KOPT-K1 (cell line): ENCODE results near the gene CCDC122.

Source experiments
- H3K27ac ChIP-seq: fragments of 200-600 bp; sonication (generic); 2 replicates; pipeline ENCODE4 v1.5.1; 2016; ENCODE audit warnings: antibody characterized with exemption, mild to moderate bottlenecking, low read depth, low read length; ENCODE audit not compliant: poor library complexity, severe bottlenecking
- H3K36me3 ChIP-seq: fragments of 200-600 bp; sonication (generic); 2 replicates; pipeline ENCODE4 v1.5.1; 2017; ENCODE audit warnings: antibody characterized with exemption, mild to moderate bottlenecking, low read length, moderate library complexity; ENCODE audit not compliant: insufficient read depth
- H3K9me3 ChIP-seq: fragments of 200-600 bp; sonication (generic); 2 replicates; pipeline ENCODE4 v1.5.1; 2017; ENCODE audit warnings: antibody characterized with exemption, low read length, mild to moderate bottlenecking; ENCODE audit not compliant: insufficient read depth, poor library complexity, severe bottlenecking

Gene CCDC122

DNA sequence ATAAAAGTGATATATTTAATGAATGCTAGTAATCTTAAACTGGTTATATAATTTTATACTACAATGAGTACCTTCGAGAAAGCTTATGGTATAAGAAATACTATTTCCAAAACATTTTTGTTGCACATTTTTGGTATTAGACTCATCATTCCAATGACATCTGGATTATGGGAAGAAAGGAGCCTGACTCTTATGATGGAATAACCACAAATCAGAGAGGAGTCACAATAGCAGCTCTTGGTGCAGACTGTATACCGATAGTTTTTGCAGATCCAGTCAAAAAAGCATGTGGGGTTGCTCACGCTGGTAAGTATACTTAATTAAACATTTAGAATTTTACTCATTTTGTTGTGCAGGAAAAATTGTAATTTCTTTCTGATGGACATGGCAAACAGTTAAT, 4.1 kb upstream of the CCDC122 start:
- Histone ChIP-seq H3K27ac (no peak overlapping the region), H3K9me3 (no peaks in the 10 kb centered on the region), H3K36me3 (no peaks in the 10 kb centered on the region)

DNA sequence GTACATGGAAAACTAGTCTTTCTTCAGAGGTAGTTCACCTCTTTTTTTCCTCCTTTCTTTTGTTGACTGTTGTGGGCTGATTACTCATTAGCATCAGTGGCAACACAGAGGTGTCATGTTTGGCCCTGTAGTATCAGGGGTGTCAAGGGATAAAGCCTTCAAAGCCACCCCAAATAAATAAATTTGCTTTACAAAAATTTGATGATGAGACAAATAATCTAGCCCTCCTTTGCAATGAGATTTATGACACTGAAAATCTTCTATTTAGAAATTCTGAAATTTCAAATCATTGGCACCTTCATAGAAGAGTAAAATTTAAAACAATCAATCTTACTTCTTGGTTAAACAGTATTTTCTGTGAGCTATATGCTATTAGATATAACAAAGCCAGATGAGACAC, 2.0 kb upstream of the CCDC122 start:
- H3K9me3 ChIP-seq = no peaks in the 10 kb centered on the region
- no peaks in the 10 kb centered on the region for H3K36me3 ChIP-seq
- H3K27ac ChIP-seq = no peak overlapping the region

DNA sequence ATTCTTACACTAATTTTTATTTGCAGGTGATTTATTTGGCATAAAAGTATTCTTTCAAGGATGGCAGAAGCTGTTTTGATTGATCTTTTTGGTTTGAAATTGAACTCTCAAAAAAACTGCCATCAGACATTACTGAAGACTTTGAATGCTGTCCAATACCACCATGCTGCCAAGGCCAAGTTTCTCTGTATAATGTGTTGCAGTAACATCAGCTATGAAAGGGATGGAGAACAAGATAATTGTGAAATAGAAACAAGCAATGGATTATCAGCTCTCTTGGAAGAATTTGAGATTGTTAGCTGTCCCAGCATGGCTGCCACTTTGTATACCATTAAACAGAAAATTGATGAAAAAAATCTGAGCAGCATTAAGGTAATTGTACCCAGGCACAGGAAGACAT, 1.4 kb upstream of the CCDC122 start:
- no peaks in the 10 kb centered on the region for H3K36me3 ChIP-seq
- no peaks in the 10 kb centered on the region for H3K9me3 ChIP-seq
- no peak overlapping the region for H3K27ac ChIP-seq

DNA sequence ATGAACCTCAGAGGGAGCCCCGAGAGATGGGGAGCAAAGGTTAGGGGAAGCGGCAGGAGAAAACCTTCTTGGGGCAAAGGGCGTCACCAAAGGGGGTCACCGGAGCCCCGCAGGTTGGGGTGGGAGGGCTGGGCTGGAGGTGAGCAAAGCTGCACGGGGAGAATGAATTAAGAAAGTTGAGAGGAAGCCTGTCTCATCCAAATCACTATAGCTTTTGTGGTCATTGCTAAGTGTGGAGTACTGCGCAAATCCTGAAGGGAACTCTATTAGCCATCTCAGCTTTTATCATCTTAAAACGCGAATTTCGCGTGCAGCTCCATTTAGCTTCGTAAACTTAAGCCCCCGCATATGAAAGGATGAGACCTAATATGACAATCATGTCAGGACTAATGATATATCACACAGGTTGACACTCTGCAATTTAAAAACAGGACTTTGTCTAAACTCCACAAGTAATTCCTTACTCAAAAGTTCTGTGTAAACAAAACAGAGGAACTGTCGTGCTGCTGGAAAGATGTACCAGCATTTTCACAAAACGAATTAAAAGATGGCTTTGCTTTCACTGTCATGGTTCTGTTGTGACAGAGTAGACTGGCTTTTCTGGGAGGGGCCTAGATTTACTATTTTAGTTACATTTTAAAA, 795 bp upstream of the CCDC122 start:
- H3K27ac ChIP-seq = no peak overlapping the region
- no peaks in the 10 kb centered on the region for H3K36me3 ChIP-seq
- H3K9me3 ChIP-seq = no peaks in the 10 kb centered on the region

DNA sequence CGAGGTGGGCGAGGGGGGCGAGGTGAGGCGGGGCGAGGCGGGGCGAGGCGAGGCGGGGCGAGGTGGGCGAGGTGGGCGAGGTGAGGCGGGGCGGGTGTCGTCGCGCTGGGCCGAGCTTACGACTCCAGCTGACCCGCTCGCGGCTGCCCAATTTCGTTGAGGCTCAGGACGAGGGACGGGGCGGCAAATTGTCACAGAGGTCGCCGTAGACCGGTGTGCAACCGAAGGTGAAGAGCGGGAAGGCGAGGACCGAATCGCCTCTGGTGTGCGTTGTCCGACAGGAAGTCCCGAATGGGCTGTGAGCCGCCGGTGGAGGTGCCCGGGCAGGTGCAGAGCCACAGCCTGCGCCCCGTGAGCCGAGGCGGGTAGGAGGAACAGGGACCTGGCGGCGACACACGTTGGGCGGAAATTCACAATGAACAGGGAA, 228 bp upstream of the CCDC122 start, which contains the start of gene LACC1:
LACC1 (plus strand) TSS at position 150 of the 427 bp plus-strand sequence. CDS start 1,082 bp downstream, outside the sequence.
- no peaks in the 10 kb centered on the region for H3K9me3 ChIP-seq
- no peak within 1 kb of the TSS for H3K27ac ChIP-seq
- no peaks in the 10 kb centered on the region for H3K36me3 ChIP-seq

DNA sequence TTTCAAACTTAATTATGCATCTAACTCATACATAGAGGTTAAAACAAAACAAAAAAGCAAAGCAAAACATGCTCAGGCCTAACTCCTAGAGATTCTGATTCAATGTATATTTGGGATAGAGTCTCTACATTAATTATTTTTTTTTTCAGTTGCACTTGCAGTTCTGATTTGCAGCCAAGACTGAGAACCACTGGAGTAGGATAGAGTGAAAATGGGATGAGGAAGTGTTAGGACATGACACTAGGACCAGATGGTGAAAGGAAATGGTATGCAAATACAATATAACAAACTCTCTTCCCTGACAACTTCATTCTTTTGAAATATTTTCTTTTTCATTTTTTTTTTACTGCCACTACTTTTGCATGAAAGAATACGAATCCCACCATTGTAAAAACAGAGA, 1.8 kb downstream of the CCDC122 start:
- no peak overlapping the region for H3K27ac ChIP-seq

DNA sequence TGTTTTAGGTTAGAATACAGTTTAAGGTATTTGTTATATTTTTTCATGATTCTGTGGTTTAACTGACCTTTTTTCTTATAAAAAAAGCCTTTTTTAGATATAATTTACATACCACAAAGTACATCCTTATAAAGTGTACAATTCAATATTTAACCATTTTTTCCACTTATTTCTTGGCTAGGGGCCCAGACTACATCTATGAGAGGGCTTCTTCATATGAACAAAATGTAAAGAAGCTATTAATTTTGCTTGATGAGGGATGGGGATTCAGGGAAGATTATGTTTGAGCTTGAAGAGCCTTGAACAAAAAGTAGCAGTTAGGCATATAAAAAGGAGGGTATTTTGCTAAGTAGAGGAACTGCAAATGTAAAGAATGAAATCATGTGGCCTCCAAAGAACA, 2.2 kb downstream of the CCDC122 start:
- Histone ChIP-seq H3K36me3 (no peaks in the 10 kb centered on the region), H3K9me3 (no peaks in the 10 kb centered on the region), H3K27ac (no peak overlapping the region)

More for the DNA sequence above, 1.8 kb downstream of the CCDC122 start:
- H3K36me3 ChIP-seq = no peaks in the 10 kb centered on the region
- no peaks in the 10 kb centered on the region for H3K9me3 ChIP-seq

DNA sequence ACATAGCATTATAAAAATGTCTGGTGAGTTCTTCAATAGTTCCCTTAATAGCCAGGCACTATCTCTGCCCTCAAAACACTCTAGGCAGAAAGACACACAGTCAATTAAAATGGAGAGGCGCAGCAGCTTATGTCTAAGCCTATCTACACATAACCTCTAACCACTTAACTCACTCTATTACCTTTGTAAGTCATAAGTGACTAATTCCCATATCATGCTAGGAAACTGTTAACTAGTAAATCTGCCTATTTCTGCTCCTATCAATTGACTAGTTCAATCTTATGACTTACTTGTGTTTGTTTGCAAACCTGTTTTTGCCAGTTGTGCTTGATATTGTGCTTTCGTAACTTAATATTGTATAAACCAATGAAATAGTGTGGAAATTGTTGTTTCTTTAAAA, 3.2 kb downstream of the CCDC122 start:
- no peaks in the 10 kb centered on the region for H3K36me3 ChIP-seq
- no peak overlapping the region for H3K27ac ChIP-seq
- no peaks in the 10 kb centered on the region for H3K9me3 ChIP-seq

DNA sequence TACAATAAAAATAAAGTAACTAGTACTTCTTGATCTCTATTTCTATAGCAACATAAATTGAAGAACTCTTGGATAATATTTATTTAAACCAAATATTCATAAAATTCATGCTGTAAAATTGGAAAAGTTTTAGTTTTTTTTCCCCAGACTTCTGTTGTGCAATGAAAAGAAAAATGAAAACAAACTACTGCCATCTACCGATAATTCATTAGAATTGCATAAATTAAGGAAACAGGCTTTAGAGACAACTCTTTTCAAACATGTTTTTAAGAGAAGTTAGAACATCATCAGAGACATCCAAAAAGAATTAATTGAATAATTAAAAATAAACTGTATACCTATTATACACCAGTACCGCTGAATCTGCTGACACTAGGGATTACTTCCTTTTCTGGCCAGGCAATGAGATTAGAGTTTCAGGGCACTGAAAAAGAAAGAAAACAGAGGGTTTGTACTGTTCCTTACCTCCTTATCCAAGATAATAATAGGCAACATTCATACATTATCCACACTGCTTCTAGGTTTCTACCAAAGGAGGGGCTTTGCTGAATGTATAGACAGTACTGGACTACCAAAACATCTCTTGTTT, 4.9 kb downstream of the CCDC122 start:
- Histone ChIP-seq H3K9me3 (no peaks in the 10 kb centered on the region), H3K36me3 (no peaks in the 10 kb centered on the region), H3K27ac (no peak overlapping the region)

DNA sequence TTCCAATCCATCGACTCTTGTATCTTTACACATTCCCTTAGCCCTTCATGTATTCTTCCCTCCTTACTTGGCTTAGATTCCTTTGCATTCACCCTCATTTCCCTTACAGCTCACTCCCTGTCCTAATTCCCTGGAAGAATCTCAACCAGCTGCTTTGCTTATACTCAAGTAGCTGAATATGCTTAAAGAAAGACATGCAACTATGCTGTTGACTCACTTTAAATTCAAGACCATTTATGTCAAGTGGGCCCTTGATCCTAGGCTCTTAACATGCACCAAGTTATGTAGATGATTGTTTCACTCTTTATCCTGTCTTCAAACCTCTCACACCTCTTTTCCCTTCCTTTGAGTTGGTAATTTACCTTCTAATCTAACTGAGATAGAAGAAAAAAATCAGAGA, 7.4 kb downstream of the CCDC122 start:
- no peaks in the 10 kb centered on the region for H3K36me3 ChIP-seq
- no peaks in the 10 kb centered on the region for H3K9me3 ChIP-seq
- no peak overlapping the region for H3K27ac ChIP-seq

DNA sequence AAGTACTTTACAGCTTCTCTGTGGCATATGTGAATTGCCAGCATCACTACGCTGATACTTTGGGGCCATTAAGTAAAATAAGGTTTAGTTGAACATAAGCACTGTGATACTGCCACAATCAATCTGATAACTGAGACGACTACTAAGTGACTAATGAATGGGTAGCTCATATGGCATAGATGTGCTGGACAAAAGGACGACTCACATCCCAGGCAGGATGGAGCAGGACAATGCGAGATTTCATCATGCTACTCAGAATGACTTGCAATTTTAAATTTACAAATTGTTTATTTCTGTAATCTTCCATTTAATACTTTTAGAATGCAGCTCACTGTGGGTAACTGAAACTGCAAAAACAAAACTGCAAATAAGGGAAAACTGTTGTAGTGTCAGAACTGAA, 13.6 kb downstream of the CCDC122 start:
- H3K27ac ChIP-seq = no peak overlapping the region
- no peaks in the 10 kb centered on the region for H3K9me3 ChIP-seq
- H3K36me3 ChIP-seq = no peaks in the 10 kb centered on the region

DNA sequence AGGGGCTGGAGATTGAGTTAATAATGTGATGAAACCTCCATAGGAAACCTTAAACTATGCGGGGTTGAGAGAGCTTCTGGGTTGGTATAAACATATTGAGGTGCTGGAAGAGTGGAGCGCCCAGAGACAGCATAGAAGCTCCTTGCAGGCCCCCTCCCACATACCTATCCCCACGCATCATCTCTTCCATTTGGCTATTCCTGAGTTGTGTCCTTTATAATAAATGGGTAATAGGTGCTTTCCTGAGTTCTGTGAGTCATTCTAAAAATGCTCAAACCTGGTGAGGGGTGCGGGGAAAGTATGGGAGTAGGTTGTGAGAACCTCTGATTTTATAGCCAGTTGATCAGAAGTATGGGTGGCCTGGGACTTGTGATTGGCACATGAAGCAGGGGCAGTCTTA, 14.6 kb downstream of the CCDC122 start:
- Histone ChIP-seq H3K36me3 (no peaks in the 10 kb centered on the region), H3K9me3 (no peaks in the 10 kb centered on the region), H3K27ac (no peak overlapping the region)

DNA sequence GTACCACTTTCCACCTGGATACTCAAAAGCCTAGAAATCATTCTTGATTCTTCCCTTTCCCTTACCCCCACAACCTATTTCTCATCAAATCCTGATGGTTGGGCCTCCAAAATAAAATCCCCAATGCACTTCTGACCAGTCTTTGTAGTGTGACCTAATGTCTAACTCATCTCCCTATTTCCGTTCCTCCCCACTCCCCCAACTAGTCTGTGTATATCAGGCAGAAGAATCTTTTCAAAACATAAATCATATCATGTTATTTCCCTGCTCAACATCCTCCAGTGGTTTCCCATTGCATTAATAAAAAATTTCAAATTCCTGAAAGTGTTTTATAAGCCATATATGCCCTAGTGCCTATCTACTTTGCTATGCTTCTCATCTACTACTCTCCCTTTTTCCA, 17.7 kb downstream of the CCDC122 start:
- H3K9me3 ChIP-seq = no peaks in the 10 kb centered on the region
- H3K27ac ChIP-seq = no peak overlapping the region
- H3K36me3 ChIP-seq = no peaks in the 10 kb centered on the region

DNA sequence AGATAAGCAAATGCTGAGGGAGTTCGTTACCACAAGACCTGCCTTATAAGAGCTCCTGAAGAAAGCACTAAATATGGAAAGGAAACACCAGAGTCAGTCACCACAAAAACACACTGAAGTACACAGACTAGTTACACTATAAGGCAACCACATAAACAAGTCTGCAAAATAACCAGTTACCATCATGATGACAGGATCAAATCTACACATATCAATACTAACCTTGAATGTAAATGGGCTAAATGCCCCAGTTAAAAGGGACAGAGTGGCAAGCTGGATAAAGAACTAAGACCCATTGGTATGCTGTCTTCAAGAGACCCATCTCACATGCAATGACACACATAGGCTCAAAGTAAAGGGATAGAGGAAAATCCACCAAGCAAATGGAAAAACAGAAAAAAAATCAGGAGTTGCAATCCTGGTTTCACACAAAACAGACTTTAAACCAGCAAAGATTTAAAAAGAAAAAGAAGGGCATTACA, 26.6 kb downstream of the CCDC122 start:
- no peaks in the 10 kb centered on the region for H3K36me3 ChIP-seq
- no peak overlapping the region for H3K27ac ChIP-seq
- H3K9me3 ChIP-seq = peaks cover 34% of the 10 kb centered on the region

DNA sequence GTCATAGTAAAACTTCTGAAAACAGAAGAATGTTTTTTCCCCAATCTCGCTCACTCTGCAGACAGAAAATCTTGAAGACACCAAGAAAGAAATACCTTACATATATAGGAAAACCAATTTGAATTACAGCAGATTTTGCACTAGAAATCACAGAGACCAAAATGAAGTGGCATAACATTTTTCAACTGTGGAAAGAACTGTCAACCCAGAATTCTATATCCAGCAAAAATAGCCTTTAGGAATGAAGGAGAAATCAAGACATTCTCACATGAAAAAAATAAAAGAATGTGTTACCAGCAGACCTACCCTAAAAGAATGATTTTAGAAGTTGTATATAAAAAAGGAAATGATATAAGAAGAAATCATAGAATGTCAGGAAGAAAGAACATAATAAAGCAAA, 28.7 kb downstream of the CCDC122 start:
- H3K36me3 ChIP-seq = no peaks in the 10 kb centered on the region
- no peak overlapping the region for H3K27ac ChIP-seq
- H3K9me3 ChIP-seq = peaks cover 34% of the 10 kb centered on the region

DNA sequence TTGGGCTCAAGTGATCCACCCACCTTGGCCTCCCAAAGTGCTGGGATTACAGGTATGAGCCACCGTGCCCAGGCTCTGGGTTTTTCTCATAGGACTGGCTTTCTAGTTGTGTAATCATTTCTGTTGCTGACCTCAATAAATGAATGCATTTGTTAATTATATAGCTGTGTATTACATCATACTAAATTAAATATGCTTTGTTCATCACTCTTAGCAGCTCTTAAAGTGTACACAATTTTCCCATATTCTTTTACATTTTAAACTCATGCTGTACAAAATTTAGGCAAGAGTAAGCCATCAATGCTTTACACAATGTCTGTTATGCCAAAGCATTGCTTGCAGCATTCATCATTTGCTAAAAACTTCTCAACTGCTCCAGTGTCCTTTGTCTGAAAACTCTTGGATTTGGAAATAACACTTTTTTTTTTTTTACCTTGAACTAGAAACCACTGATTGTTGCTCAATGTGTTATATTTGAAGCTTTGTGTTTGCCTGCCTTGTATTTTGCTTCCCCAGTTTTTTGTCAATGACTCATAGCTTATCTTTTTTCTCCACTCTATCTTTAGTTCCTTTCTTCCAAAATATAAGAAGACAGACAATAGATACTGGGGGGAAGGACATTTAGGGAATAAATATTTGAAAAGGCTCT, 31.4 kb downstream of the CCDC122 start:
- H3K36me3 ChIP-seq = no peaks in the 10 kb centered on the region
- no peak overlapping the region for H3K27ac ChIP-seq
- H3K9me3 ChIP-seq = peaks cover 30% of the 10 kb centered on the region
